ENCODE data around the gene CITED2.
"Not testable (repeated sequence)": the region's sequence is repeated elsewhere in the genome, so short reads cannot be mapped to it uniquely, and the experiment has no call there.

The CITED2 gene, protein sequence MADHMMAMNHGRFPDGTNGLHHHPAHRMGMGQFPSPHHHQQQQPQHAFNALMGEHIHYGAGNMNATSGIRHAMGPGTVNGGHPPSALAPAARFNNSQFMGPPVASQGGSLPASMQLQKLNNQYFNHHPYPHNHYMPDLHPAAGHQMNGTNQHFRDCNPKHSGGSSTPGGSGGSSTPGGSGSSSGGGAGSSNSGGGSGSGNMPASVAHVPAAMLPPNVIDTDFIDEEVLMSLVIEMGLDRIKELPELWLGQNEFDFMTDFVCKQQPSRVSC

DNA sequence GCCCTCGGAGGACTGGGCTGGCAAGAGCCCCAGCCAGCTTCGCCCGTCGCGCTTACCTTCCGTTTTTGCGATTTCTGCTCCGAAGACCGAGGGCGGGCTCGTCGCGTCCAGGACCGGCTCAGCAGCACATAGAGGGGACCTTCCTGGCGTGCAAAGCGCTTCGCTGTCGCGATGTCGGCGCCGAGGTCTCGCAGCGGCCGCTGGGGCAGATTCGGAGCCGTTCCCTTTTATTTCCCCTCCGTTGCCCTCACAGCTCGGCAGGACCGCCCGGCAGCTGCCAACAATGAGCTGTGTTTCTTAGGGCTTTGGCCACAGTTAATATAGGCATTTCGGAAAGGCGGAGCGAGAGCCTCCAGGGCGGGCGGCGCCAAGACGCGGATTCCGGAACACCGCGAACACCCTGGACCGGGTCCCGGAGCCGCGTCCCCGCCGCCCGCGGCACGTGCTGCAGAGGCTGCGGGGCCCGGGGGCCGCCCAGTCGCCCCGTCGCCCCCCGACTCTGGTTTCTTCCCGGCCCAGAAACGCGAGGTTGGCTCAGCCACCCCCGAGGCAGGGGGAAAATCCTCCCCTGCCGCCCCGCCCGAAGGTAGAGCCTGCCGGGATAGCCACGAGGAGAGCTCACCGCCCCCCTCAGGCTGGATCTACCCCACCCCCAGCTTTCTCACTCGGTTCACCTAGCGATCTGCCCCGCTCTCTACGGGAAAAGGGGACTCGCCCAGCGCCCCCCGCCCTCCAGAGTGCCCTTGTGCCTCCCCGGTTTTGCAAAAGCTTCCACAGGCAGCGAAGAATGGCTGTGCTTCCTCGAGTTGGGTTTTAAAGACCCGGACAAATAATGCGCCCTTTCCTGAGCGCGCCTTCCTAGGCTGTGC is at the start of gene CITED2:
TSS of gene CITED2 (minus strand) at position 292 of the 869 bp plus-strand sequence. CDS start 704 bp downstream, outside the sequence.
- peak; percentile 80 to 82 for DNase-seq (ENCODE audit: extremely low read depth in 1 of 2, low read depth in 1 of 2)

DNA sequence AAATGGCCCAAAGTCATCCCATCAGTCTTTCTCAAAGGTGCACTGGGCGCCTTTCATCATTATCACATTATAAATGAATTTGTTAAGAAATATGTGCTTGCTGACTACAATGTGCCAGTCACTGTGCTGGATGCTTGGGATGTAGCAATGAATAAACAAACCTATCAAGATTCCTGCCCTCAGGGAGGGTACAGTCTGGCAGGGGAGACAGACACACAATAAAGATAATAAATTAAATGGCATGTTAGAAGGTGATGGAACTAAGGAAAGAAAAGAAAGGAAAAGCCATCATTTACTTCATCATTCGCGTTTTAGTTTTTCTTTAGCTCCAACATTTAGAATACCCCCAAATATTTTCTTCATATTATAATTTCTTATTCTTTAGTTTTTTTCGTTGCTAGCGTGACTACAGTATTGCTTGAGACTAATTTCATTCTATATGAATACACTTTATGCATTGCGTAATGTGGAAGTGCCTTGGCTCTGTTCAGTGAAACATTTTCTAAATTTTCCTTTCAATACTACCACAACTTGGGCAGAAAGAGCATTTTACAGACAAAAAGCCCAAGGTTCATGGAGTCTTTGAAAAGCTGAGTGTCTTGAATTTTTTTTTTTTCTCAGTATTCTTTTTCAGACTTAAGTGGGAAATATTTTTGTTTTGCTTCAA is 48.7 kb upstream of the CITED2 start:
- no peak for DNase-seq (ENCODE audit: extremely low read depth in 1 of 2, low read depth in 1 of 2)

DNA sequence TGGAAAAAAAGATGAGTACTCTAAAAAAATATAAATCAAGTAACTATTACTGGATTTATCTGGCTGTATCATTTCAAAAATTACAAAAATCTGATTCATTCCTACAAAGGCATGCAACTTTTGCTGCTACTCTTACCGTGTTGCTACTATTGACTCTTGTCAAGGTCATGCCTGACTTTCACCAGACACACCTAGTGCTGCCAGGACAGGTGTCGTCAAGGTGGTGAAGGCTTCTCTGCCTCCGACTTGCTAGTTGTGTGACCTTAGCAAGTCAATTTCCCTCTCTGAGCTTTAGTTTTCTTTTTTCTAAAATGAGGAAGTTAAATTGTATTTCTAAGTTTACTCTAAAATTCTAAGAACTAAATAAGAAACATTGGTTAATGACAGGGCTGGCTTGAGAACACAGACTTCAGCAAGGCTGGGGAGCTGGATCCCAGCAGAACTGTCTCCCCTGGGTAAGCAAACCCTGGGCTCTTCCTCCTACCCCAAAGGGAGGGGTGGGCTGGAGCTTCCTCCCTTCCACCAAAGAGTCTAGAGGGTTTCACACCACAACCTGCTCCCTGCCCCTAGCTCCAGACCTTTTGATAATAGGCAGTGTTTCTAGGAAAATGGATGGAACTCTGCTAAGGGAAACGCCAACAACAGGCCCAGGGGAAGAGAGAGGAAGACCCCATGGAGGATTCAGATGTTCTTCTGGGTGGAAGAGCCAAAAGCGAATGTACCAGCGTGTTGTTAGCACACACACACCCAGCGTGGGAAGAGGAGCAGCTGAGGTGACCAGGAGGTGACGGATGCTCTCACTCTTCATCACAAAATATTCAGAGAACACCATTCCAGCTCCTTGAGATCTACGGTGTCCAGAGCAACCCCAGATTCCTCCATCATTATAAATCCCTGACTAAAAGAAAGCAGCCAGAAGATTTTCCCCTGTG is 47.9 kb upstream of the CITED2 start:
- no peak for DNase-seq (ENCODE audit: extremely low read depth in 1 of 2, low read depth in 1 of 2)

DNA sequence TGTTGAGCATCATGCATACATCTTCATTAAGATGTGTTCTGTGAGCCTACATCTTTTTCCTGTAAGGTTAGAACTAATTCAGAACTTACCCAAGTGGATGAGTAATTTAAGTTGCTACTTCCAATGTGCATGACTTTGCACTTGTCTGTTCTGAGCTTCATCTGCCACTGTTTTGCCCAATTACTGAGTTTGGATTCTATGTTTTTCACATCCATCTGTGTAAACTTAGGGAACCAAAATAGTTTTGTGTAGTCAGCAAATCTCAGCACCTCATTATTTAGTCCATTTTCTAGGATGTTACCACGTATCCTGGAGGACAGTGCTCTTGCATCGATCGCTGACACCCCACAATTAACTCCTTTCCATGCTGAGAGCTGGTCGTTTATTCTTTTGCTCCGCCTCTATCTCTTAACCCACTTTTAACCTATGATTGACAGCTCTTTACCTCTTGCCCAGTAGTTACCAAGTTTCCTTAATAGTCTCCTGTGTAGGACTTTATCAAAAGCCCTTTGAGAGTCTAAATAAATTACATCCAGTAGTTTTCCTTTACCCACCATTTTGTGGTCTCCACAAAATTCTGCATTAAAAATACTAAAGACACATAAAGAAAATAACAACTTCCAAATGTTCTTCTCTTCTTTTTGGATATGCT is 44.2 kb upstream of the CITED2 start:
- no peak for DNase-seq (ENCODE audit: extremely low read depth in 1 of 2, low read depth in 1 of 2)

DNA sequence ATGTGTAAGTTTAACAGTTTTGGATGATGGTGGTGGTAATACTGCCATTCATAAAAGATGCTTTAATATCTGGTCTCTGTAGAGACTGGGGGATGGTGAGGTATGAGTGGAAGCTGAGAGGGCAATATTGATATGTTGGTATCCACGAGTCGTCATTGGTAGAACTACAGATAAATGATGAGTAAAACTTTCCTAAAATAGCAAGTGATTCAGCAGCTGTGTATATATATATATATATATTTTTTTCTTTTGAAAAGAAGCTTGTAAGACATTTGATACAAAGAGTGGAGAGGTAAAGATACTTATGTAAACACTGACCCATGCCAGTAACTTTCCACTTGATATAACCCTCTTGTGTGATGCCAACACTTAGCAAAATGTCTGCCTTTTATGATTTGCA is 41.7 kb upstream of the CITED2 start:
- no peak for DNase-seq (ENCODE audit: extremely low read depth in 1 of 2, low read depth in 1 of 2)

DNA sequence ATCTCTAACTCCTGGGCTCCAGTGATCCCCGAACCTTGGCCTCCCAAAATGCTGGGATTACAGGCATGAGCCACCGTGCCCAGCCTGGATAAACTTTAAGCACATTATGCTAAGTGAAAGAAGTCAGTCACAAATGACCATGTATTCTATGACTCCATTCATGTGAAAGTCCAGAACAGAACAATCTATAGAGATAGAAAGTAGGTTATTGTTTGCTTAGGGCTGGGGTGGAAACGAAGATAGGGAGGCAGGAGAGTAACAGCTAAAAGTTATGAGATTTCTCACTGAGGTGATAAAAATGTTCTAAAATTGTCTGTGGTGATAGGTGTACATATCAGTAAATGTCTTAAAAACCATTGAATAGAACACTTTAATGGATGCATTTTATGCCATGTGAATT is 40.9 kb upstream of the CITED2 start:
- no peak for DNase-seq (ENCODE audit: extremely low read depth in 1 of 2, low read depth in 1 of 2)

DNA sequence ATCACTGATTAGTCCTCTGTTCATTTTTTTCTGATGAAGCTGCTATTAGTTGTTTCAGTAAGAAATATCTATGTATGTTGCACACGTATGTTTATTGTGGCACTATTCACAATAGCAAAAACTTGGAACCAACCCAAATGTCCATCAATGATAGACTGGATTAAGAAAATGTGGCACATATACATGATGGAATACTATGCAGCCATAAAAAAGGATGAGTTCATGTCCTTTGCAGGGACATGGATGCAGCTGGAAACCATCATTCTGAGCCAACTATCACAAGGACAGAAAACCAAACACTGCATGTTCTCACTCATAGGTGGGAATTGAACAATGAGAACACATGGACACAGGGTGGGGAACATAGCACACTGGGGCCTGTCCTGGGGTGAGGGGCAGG is 37.7 kb upstream of the CITED2 start:
- not testable (repeated sequence) for DNase-seq (ENCODE audit: extremely low read depth in 1 of 2, low read depth in 1 of 2)

DNA sequence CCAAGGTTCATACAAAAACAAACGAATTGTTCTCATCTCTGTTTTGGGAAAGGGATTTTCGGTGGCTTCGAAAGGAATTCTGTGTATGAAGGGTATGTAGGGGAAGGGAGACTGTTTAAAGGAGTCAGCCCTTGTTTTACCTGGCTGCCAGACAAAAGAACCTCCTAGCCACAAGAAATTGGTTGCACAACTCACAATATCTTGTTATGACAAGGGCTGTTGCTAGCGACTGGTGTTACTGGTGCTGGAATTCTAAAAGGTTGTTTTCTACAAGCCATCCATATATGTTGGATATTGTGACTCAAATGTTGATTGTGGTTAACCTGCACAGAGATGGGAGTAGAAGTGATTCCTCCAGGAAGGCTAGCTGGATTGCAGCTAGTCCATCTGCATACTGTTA is 34.6 kb upstream of the CITED2 start:
- no peak for DNase-seq (ENCODE audit: extremely low read depth in 1 of 2, low read depth in 1 of 2)

DNA sequence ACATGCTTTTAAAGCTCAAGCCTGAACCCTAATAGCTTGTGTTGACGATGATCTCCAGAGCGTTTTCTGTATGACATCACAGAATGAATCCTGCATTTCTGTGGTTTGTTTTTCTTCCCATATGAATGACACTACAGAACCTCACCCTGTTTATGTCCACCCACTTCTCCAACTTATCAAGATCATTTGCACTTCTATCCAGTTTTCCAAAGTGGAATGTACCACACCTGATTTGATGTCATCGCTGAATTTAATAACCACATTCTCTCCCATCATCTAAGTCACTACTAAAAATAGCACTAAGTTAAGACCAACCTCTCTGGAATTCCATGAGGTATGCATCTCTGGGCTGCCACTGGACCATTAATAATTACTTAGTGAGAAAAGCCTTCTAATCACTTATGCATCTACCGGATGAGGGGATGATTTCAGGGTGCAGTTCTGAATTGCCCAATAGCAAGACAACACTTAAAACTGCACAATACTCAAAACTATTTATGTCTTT is 33.3 kb upstream of the CITED2 start:
- DNase-seq (ENCODE audit: extremely low read depth in 1 of 2, low read depth in 1 of 2): no peak

DNA sequence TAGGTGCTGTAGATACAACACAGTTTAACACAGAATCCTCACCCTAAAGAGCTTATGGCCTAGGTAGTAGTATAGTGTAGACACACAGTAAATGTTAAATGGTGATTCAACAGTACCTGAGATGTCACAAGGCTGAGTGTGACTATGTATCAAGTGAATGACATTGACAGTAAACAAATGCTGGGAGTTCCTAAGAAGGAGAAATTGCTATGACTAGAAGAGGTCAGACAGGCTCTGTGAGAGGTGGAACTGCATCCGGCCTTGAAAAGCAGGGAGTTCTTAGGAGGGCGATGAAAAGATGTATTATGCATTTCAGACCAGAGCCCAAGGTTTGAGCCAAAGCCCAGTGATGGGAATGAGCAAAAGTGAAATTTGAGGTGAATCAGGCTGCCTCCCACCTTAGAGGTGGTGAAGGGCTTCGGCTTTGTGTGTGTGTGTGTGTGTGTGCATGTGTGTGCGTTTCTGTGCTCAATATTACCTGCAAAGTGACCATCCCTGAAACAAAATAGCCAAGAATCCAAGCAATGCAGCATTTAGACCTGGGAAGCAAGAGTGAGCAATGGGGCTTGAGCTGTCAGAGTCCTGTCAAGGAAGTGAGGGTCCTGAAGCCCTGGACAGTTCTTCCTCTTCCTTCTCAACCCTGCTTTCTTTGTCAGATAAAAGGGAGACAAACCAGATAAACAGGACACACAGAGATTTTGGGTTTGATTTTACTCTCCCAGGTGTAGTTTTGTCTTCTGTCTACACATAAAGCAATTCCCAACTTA is 32.3 kb upstream of the CITED2 start:
- no peak for DNase-seq (ENCODE audit: extremely low read depth in 1 of 2, low read depth in 1 of 2)

DNA sequence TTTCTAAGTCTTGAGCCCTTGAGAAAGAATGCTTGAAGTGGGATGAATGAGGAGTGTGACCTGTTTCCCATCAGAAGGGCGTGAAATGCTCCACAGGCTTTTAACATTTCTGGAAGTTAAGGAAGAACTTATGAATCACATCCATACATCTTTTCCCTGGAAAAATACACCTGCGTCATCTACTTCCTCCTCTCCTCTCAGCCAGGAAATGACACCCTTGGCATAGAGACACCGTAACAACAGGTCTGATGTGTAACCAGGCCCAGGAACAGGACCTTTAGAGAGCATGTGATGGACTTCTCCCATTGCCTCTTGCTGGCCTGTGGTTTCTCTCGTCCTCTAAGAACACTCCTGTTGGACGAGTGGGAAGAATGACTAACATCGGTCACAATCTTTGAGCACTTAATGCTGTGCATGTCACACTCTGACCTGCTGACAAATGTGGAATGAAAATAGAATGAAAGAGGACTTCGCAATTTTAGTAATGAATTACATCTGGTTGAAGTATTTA is 28.5 kb upstream of the CITED2 start:
- DNase-seq (ENCODE audit: extremely low read depth in 1 of 2, low read depth in 1 of 2): no peak

DNA sequence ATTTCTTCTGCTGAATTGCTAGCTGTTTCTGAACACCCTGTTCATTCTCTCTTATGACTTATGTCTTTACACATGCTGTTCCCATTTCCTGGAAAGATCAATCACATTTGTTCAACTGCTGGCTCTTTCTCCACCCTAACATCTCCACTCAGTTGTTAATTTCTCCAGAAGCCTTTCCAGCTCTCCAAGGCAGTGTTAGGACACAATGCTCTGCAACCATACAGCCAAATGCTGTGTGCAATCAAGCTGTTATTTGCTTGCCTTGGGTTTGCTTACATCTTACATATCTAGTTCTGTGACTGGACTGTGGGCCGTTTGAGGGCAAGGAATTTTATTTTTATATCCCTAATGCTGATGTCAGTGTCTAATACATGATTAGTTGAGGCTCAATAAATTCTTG is 24.2 kb upstream of the CITED2 start:
- no peak for DNase-seq (ENCODE audit: extremely low read depth in 1 of 2, low read depth in 1 of 2)

DNA sequence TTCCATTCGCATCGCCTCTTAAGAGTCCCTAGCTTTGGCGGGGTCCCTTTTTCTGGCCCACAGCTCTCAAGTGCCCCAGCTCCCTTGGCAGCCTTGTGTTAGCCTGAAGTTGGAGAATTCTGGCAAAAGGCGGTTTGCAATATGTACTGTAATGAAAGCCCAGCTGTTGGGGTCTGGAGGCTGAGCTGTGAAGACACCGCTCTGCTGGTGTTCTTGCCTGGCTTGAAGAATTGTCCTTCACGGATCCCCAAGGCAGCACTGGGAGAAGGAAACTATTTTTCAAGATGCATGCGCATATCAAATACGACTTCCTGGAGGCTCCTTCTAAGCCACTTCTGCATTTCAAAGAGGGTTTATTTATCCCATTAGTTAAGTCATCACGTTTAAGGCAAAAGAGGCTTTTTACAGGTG is 21.4 kb upstream of the CITED2 start:
- DNase-seq (ENCODE audit: extremely low read depth in 1 of 2, low read depth in 1 of 2): no peak

DNA sequence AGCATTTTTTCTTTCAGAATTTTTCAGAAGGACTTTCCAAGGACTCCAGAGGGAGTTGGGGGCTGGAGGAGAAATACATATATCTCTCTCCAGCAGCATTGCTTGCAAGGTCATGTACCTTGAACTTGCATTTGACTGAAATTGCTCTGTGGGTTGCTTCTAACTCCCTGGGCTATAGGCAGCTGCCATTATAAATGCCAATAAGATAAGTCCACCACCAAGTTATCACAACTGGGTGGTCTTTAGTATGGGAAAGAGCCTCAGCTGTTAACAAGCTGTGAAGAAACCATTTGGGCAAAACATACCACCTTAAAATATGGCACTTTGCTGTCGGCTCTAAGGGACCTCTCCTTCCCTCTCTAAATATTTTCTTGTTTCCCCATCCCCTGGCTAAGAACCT is 20.9 kb upstream of the CITED2 start:
- DNase-seq (ENCODE audit: extremely low read depth in 1 of 2, low read depth in 1 of 2): no peak

DNA sequence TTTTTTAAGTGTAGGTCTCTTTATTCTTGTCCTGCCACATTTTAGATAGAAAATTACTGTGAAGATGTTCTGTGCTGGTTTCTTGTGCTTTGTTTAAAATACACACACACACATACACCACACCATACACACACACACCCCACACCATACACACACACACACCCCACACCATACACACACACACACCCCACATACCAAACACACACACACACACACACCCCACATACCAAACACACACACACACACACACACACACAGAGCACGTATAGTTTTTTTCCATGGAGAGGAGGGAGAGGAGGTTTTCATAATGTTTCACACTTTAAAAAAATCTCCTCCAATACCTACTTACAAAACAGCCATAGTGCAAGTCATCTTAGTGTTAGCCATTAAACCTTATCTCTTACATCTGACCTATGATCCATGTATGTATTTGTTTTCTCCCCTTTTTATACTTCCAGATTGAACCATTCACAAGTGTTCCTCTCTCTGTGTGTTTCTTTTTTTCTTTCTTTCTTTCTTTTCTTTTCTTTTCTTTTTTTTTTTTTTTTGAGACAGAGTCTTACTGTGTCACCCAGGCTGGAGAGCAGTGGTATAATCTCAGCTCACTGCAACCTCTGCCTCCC is 19.7 kb upstream of the CITED2 start:
- no peak for DNase-seq (ENCODE audit: extremely low read depth in 1 of 2, low read depth in 1 of 2)

DNA sequence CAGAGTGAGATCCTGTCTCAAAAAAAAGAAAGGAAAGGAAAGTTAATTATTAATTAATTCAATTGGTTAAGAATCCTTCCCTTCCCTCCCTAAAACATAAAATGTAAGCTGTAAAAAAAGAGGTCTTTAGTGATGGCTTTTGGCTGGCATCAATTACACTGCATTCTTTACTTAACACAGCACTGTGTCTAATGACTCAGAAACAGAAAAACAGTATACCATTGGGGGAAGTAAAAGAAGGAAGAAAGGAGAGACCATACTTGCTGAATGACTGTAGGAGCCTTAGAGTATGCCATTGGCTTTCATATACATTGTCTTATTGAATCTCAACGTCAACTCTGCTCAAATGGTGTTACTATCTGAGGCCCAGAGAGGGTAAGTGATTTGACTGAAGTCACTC is 18.3 kb upstream of the CITED2 start:
- DNase-seq (ENCODE audit: extremely low read depth in 1 of 2, low read depth in 1 of 2): no peak

DNA sequence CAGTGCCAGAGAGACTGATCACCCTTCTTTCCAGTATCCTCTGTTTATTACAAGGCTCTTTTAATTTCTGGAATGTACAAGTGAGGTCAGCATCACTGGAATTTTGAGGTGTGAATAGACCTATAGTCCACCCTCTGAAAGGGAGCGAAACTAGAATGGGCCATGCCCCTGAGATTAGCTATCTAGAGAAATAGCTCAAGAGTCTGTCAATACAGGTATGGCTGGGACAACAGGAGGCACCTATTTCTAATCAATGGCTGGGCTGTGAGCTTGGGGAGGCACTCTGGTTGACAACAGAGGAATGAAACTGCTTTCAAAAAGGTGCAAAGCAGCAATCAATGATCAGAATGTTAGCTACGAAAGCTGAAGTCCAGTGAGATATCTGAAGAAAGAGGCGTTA is 17.3 kb upstream of the CITED2 start:
- DNase-seq (ENCODE audit: extremely low read depth in 1 of 2, low read depth in 1 of 2): no peak

DNA sequence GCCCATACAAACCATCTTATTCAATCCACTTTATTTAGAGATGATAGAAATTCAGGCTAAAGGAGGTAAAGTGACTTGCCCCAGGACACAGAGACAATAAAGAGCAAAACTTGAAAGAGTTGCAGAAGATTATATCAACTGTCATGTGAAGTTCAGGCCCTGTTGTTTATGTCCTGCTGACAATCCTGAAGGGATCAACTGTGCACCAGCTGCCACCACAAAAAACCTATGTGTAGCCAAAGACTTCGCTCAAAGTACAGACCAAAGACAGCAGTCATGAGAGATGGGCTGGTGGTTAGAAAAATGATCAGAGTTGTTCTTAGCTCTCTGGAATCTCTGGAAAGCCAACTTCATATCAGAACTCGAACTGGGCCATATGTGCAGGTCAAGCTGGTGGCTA is 16.0 kb upstream of the CITED2 start:
- DNase-seq (ENCODE audit: extremely low read depth in 1 of 2, low read depth in 1 of 2): no peak

DNA sequence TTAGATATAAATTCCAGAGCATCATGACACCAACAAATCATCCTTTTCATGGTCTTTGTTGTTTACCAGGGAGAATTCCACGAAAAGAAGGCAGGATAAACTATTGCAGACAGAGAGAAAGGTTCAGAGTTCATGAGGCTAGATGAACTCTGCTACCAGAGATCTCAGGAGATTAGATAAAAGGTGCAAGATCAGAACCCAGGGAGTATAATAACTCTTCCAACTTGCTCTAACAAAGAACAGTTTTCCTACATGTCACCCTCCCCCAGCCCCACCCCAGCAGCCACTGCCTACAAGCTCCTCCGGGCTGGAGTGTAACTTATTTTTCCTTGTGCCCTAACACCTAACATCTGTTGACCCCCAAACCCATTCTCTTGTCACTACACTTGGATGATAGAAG is 13.9 kb upstream of the CITED2 start:
- DNase-seq (ENCODE audit: extremely low read depth in 1 of 2, low read depth in 1 of 2): no peak
